DOHH2 (cell line): Measurements from ENCODE around the gene CMIP.

Source experiments
- H3F3A ChIP-seq: fragments of 200-600 bp; sonication (generic), shearing (Covaris generic); 2 replicates; pipeline ENCODE4 v1.6.0; 2016; ENCODE audit warnings: antibody characterized with exemption, mild to moderate bottlenecking; ENCODE audit not compliant: control insufficient read depth, insufficient read depth
- H3K27ac ChIP-seq: fragments of 200-600 bp; sonication (generic); 2 replicates; pipeline ENCODE4 v1.5.1; 2014; ENCODE audit warnings: low read depth, mild to moderate bottlenecking, low read length, moderate library complexity
- H3K27me3 ChIP-seq: fragments of 200-600 bp; sonication (generic); 2 replicates; pipeline ENCODE4 v1.6.1; 2014; ENCODE audit warnings: mild to moderate bottlenecking, low read length, mixed read lengths; ENCODE audit not compliant: control insufficient read depth
- H3K36me3 ChIP-seq: fragments of 200-600 bp; sonication (generic); 2 replicates; pipeline ENCODE4 v1.6.1; 2014; ENCODE audit warnings: mild to moderate bottlenecking, low read length, moderate library complexity, mixed read lengths; ENCODE audit not compliant: control insufficient read depth
- H3K4me1 ChIP-seq: fragments of 200-600 bp; sonication (generic); 2 replicates; pipeline ENCODE4 v1.6.1; 2014; ENCODE audit warnings: mild to moderate bottlenecking, low read length, mixed read lengths; ENCODE audit not compliant: control insufficient read depth
- H3K4me2 ChIP-seq: fragments of 200-600 bp; sonication (generic); 2 replicates; pipeline ENCODE4 v1.6.0; 2014; ENCODE audit warnings: mild to moderate bottlenecking, low read length, moderate library complexity
- H3K4me3 ChIP-seq: fragments of 200-600 bp; sonication (generic); 2 replicates; pipeline ENCODE4 v1.5.1; 2014; ENCODE audit warnings: mild to moderate bottlenecking, low read length, mixed read lengths
- H3K79me2 ChIP-seq: fragments of 200-600 bp; sonication (generic); 2 replicates; pipeline ENCODE4 v1.6.1; 2014; ENCODE audit warnings: mild to moderate bottlenecking, low read length, mixed read lengths; ENCODE audit not compliant: control insufficient read depth
- H3K9me2 ChIP-seq: fragments of 200-600 bp; sonication (generic); replicated peaks from 2 replicates; pipeline ENCODE4 v1.6.1; 2014; ENCODE audit warnings: mild to moderate bottlenecking, low read length, mixed read lengths; ENCODE audit not compliant: control insufficient read depth
- H3K9me3 ChIP-seq: fragments of 200-600 bp; sonication (generic); 2 replicates; pipeline ENCODE4 v1.6.1; 2014; ENCODE audit warnings: antibody characterized with exemption, low read length, mixed read lengths; ENCODE audit not compliant: control insufficient read depth, insufficient read depth
- H4K20me1 ChIP-seq: fragments of 200-600 bp; sonication (generic); 2 replicates; pipeline ENCODE4 v1.6.0; 2014; ENCODE audit warnings: low read depth, mild to moderate bottlenecking, antibody characterized with exemption, low read length, moderate library complexity; ENCODE audit not compliant: control insufficient read depth, insufficient read depth
- CTCF ChIP-seq: fragments of 200-600 bp; sonication (generic); IDR thresholded peaks from one replicate; pipeline ENCODE4 v1.5.1; 2014; ENCODE audit warnings: antibody characterized with exemption, mild to moderate bottlenecking, low read depth, low read length; ENCODE audit not compliant: poor library complexity, severe bottlenecking
- EZH2phosphoT487 ChIP-seq: fragments of 200-600 bp; sonication (generic); IDR thresholded peaks from 2 replicates; pipeline ENCODE4 v1.6.1; 2017; ENCODE audit warnings: borderline replicate concordance, mild to moderate bottlenecking, antibody characterized with exemption, low read length, moderate library complexity, mixed read lengths

CMIP gene

DNA sequence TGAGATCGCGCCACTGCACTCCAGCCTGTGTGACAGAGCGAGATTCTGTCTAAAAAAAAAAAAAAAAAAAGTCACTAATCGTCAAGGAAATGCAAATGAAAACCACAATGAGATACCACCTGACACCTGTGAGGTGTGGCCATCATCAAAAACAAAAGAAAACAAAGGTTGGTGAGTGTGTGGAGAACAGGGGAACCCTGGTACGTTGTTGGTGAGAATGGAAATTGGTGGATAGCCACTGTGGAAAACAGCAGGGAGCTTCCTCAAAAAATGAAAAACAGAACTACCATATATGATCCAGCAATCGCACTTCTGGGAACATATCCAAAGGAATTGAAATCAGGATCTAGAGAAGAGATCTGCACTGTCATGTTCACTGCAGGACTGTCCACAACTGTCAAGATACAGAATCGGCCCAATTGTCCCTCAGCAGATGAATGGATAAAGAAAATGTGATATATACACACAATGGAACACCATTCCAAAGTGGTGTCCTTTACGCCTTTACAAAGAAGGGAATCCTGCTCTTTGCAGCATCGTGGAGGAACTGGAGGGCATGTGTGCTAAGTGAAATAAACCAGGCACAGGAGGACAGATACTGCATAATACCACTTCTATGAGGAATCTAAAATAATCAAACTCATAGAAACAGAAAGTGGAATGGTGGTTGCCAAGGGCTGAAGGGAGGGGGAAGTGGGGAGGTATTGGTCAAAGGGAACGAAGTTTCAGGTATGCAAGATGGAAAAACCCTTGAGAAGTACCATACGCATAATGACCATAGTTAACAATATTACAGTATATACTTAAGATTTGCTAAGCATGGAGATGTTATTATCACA, 271.0 kb downstream of the CMIP start:
- Histone ChIP-seq H3K27ac (no peak overlapping the region), H3K27me3 (peaks cover 7% of the 10 kb centered on the region), H3K4me1 (peaks cover 46% of the 10 kb centered on the region), H3K79me2 (no peaks in the 10 kb centered on the region), H4K20me1 (no peaks in the 10 kb centered on the region), H3K36me3 (no peaks in the 10 kb centered on the region), H3K4me3 (peak overlapping the region; percentile 55), H3F3A (peaks cover 3% of the 10 kb centered on the region; the same call in 1 of the 2 replicates), H3K9me3 (no peaks in the 10 kb centered on the region), H3K9me2 (no peaks in the 10 kb centered on the region), H3K4me2 (peak overlapping the region; percentile 70)
- TF ChIP-seq CTCF (no peak), EZH2phosphoT487 (no peak)

DNA sequence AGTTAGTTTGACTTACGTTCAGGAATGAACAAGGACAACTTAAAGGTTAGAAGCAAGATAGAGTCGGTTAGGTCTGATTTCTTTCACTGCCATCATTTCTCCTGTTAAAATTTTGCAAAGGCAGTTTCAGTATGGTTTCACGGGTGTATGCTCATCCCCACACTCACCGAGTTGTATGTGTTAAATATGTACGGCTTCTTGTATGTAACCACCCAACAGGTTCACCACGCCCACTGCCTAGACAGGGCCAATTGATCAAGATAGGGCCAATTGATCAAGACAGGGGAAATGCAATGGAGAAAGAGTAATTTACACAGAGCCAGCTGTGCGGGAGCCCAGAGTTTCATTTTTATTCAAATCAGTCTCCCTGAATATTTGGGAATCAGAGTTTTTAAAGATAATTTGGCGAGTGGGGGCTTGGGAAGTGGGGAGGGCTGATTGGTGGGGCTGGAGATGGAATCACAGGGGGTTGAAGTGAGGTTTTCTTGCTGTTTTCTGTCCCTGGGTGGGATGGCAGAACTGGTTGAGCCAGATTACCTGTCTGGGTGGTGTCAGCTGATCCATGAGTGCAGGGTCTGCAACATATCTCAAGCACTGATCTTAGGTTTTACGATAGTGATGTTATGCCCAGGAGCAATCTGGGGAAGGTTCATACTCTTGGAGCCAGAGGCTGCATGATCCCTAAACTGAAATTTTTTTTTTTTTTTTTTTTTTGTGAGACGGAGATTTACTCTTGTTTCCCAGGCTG, 272.0 kb downstream of the CMIP start:
- no peak for TF ChIP-seq EZH2phosphoT487
- no peak for TF ChIP-seq CTCF
- Histone ChIP-seq H3K9me3 (peaks cover 11% of the 10 kb centered on the region; the same call in 1 of the 2 replicates), H3K4me1 (peaks cover 49% of the 10 kb centered on the region), H3K4me2 (0 out of 2 replicates have a peak overlapping the region, but pooled peaks have one; percentile 70), H3K9me2 (no peaks in the 10 kb centered on the region), H3K27ac (no peak overlapping the region), H3K4me3 (peak overlapping the region; percentile 11; the same call in 1 of the 2 replicates), H3K27me3 (peaks cover 7% of the 10 kb centered on the region), H3K79me2 (no peaks in the 10 kb centered on the region), H3F3A (0 out of 2 replicates have a peak, but pooled peaks cover 3% of the 10 kb centered on the region), H3K36me3 (no peaks in the 10 kb centered on the region), H4K20me1 (no peaks in the 10 kb centered on the region)

- H3F3A ChIP-seq = 0 out of 2 replicates have a peak, but pooled peaks cover 3% of the 10 kb centered on the region
- H3K9me3 ChIP-seq = peaks cover 12% of the 10 kb centered on the region; the same call in 1 of the 2 replicates
- H3K79me2 ChIP-seq = no peaks in the 10 kb centered on the region
- no peak overlapping the region for H3K27ac ChIP-seq
- no peaks in the 10 kb centered on the region for H3K36me3 ChIP-seq
- peaks cover 49% of the 10 kb centered on the region for H3K4me1 ChIP-seq
- no peak overlapping the region for H3K4me3 ChIP-seq
- no peaks in the 10 kb centered on the region for H4K20me1 ChIP-seq
- TF ChIP-seq CTCF (no peak), EZH2phosphoT487 (no peak)
- 0 out of 2 replicates have a peak overlapping the region, but pooled peaks have one; percentile 6 for H3K4me2 ChIP-seq
- peaks cover 7% of the 10 kb centered on the region for H3K27me3 ChIP-seq
- no peaks in the 10 kb centered on the region for H3K9me2 ChIP-seq
These were observed 273.1 kb downstream of the CMIP start for GRCh38 chr16:81717662-81718189.
